Activated T-cell treated with anti-CD3 and anti-CD28 coated beads, Interleukin-2, amount 50 U/mL, for 72 hours (primary cell): ENCODE data around the gene IER5L. TPM values are rescaled to one million over a fixed set of nuclear protein-coding genes. Genes with fewer than 3 reads are reported as not detected.
"Not testable (repeated sequence)": the region's sequence is repeated elsewhere in the genome, so short reads cannot be mapped to it uniquely, and the experiment has no call there.

Source experiments
- ATAC-seq, 2 donors: fragments of 150-1000 bp; cut with Tn5 transposase; replicated peaks in 1 of 2; 2 replicates each; pipeline ENCODE4 v1.10.0; 2021; ENCODE audit warnings: moderate library complexity in 2 of 2, mild to moderate bottlenecking in 1 of 2
- DNase-seq, 2 donors: peaks; one replicate each; pipeline ENCODE4 v3.0.0; 2021 to 2022; ENCODE audit warnings: mixed read lengths in 1 of 2
- H3K27ac Mint-ChIP-seq: one replicate; pipeline ENCODE4 v1.8.0; 2022; ENCODE audit warnings: mild to moderate bottlenecking, moderate library complexity, mixed read lengths
- H3K27me3 Mint-ChIP-seq: one replicate; pipeline ENCODE4 v1.8.0; 2022; ENCODE audit warnings: low read depth, mixed read lengths
- H3K36me3 Mint-ChIP-seq, 2 donors: one replicate each; pipeline ENCODE4 v1.8.0; 2022; ENCODE audit warnings: mixed read lengths in 2 of 2, mild to moderate bottlenecking in 1 of 2; ENCODE audit not compliant: insufficient read depth in 2 of 2
- H3K4me1 Mint-ChIP-seq: one replicate; pipeline ENCODE4 v1.8.0; 2022; ENCODE audit warnings: low read depth, mixed read lengths
- H3K4me3 Mint-ChIP-seq, 2 donors: one replicate each; pipeline ENCODE4 v1.8.0; 2022; ENCODE audit warnings: mild to moderate bottlenecking in 2 of 2, mixed read lengths in 2 of 2, moderate library complexity in 2 of 2
- H3K9me3 Mint-ChIP-seq, 2 donors: one replicate each; pipeline ENCODE4 v1.8.0; 2022; ENCODE audit warnings: mixed read lengths in 2 of 2
- total RNA-seq, 2 donors: library from RNA; stranded (reverse); gene quantifications; one replicate each; pipeline ENCODE4 v1.2.3, GENCODE V29; 2022

Gene IER5L
- total RNA-seq, 2 donors from 2014 or later, result 4.2 to 4.6 TPM

DNA sequence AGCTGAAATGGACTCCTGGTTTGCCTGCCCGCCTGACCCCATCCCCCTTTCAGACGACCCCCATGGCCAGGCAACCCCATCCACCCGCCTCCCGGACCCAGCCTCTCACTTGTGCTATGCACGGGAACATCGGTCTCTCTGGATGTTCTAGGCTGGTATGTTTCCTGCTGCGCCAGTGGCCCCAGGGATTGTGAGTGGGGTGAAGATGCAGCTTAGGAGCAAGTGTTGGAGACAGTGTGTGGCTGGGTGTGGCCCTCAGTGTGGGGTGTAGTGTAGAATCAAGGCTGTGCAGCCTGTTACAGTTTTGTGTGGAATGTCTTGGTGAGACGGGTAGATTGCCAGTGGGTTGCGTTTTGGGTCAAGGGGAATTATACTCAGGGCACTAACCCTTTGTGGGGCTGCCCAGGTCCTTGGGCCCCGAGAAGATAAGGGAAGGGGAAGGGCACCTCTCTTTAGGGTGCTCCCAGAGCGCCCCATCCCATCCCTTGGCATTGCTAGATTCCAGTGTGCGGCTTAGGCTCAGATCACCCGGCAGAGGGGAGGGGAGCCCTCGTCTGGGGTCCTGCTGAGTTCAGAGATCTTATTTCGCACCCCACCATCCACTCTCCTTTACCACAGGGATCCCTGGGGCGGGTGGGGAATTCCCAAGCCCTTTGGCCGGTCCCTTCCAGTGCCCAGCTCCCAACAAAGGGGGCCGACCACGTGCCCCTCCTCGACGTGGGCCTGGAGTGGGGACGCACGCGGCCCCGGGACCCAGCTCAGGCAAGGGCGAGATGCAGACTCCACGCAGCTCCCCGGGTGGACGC, 4.6 kb downstream of the IER5L start:
- Mint-ChIP-seq H3K4me3 (peak overlapping the region; percentile 90 to 91), H3K4me1 (peaks cover 13% of the 10 kb centered on the region), H3K27me3 (peaks cover 19% of the 10 kb centered on the region), H3K36me3 (no peaks in the 10 kb centered on the region), H3K9me3 (no peaks in the 10 kb centered on the region), H3K27ac (no peak overlapping the region)
- DNase-seq (no peak), ATAC-seq (no peak)

DNA sequence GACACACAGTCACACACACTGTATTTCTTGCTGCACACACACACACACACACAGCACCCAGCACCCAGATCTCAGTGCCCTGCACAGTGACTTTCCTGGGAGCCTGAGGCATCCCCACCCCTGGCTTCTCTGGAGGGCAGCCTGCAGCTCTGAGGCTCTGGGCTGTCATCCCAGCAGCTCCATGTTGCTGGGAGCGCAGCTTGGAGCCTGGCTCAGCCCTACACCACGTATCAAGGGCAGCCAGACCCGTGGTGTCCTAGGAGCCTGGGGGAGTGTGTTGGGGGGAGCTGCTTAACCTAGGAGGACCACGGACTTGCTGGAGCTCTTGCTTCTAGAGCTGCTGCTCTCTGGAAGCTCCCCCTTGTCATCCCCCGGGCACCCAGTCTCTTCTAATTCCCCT, 5.2 kb downstream of the IER5L start:
- H3K27ac Mint-ChIP-seq, result no peak overlapping the region
- no peaks in the 10 kb centered on the region for H3K36me3 Mint-ChIP-seq
- DNase-seq (no peak), ATAC-seq (no peak)
- H3K9me3 Mint-ChIP-seq, result no peaks in the 10 kb centered on the region
- H3K4me3 Mint-ChIP-seq, result no peak overlapping the region
- peaks cover 20% of the 10 kb centered on the region for H3K4me1 Mint-ChIP-seq
- H3K27me3 Mint-ChIP-seq, result peaks cover 19% of the 10 kb centered on the region

DNA sequence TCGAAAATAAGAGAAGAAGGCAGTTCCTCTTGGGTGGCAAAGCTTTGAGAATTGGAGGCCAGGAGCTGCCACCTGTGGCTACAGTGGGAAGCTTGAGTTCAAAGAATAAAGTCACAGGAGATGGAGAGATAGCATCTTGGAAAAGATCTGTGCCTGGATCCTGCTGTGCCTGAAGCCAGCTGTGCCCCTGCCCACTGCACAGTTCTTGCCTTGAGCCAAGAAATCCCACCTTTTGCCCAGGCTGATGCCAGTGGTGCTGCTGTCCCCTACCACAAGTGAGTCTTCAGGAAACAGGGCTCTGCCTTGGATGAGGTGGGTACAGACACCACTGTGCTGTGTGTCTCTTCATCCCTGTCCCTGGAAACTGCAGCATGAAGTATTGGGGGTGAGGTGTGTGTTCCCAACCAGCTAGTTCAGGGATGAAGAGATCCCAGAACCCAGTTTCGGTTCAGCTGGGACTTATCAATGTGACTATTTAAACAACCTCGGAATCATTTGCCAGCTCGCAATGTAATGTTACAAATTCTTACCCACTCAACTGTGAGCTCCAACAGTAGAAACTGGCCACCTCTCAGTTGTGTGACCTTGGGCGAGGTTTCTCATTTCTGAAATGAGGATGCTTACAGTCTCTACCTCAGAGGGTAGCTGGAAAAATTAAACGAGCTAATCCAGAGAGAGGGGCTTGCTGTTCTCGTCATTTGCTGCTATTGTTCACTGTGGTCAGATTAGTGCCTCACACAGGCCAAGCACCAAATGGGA, 5.9 kb downstream of the IER5L start:
- H3K27me3 Mint-ChIP-seq, result peaks cover 19% of the 10 kb centered on the region
- ATAC-seq (no peak), DNase-seq (no peak)
- H3K27ac Mint-ChIP-seq, result no peak overlapping the region
- no peaks in the 10 kb centered on the region for H3K9me3 Mint-ChIP-seq
- H3K4me3 Mint-ChIP-seq, result no peak overlapping the region
- H3K36me3 Mint-ChIP-seq, result no peaks in the 10 kb centered on the region
- H3K4me1 Mint-ChIP-seq, result peaks cover 26% of the 10 kb centered on the region

DNA sequence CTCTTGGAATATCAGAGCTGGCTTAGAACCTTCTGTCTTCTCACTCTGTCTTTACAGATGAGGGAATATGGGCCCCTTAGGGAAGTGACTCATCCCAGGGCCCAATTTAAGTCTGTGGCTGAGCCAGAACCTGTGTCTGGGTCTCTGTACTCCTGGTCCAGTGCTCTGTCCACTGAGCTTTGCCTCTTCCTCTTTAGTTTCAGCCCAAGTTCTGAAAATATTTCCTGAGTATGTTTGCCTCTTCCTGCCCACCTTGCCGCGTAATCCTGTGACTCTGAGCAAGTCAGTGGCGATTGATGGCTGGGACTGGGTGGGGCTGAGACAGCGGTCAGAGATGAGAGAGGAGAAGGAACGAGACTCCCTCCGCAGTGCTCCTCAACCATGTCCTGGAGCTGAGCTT, 7.8 kb downstream of the IER5L start:
- ATAC-seq, result peak in 1 of 2 donors; percentile 8
- Mint-ChIP-seq H3K27ac (no peak overlapping the region), H3K36me3 (no peaks in the 10 kb centered on the region)

DNA sequence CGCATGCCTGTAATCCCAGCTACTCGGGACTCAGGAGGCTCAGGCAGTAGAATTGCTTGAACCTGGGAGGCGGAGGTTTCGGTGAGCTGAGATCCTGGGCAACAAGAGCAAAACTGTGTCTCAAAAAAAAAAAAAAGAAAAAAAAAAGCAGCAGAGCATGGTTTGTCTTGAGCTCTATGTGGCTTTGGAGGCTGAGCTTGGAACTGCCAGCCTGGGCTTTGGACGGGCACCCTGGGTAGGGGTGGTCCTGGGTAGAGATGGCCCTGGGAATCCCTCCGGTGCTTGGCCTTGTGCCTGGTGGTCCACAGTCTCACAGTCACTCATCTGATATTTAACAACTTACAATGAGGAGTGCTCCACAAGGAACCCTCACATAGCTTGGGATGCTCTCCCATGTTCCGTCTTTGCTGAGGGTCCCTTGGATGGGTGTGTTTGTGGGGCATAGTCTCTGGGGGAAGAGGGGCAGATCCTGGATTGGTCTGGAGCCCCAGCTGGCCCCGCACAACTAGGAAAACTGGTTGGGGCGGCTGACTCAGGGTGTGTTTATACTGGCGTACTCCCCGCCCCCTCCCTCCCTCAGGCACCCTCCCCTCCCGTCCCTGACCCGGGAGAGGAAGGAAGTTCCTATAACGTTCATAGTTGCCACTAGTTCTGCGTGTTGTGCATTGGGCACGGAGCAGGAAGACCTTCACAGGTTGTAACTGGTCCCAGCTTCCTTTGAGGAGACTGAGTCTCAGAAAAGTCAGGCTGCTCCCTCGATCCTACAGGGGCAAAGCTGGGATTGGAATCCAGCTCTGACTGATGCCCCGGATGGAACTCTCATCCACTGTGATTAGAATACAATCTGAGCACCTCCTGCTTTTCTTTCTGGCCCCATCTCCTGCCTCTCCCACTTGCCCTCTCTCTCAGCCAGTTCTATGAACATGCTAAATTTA, 11.2 kb downstream of the IER5L start:
- DNase-seq (no peak), ATAC-seq (peak; percentile 30 to 39)
- H3K27ac Mint-ChIP-seq, result no peak overlapping the region
- H3K36me3 Mint-ChIP-seq, result no peaks in the 10 kb centered on the region
- H3K4me3 Mint-ChIP-seq, result peak overlapping the region; percentile 45 to 47
- peaks cover 4% of the 10 kb centered on the region for H3K27me3 Mint-ChIP-seq
- peaks cover 32% of the 10 kb centered on the region for H3K4me1 Mint-ChIP-seq
- H3K9me3 Mint-ChIP-seq, result no peaks in the 10 kb centered on the region

More for the DNA sequence above, 7.8 kb downstream of the IER5L start:
- no peak for DNase-seq
- no peaks in the 10 kb centered on the region for H3K9me3 Mint-ChIP-seq
- no peak overlapping the region for H3K4me3 Mint-ChIP-seq
- peaks cover 19% of the 10 kb centered on the region for H3K27me3 Mint-ChIP-seq
- peaks cover 32% of the 10 kb centered on the region for H3K4me1 Mint-ChIP-seq

DNA sequence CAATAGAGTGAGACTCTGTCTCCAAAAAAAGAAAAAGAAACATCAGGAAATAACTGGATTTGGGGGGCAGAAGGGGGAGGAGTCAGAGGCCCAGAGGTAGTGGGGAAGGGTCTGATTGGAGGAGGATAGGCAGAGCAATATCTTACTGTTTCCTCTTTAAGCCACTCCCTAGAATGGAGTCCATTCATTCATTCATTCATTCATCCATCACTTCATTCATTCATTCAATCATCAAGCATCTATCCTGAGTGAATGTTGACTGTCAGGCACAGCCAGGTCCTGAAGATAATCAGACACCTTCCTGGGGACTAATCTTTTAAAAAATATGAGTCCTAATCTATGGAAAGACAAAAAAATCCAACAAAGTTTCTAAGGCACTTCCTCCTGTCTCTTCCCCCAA, 12.9 kb downstream of the IER5L start:
- no peak for DNase-seq
- ATAC-seq, result no peak
- no peak overlapping the region for H3K4me3 Mint-ChIP-seq
- H3K9me3 Mint-ChIP-seq, result no peaks in the 10 kb centered on the region
- peaks cover 27% of the 10 kb centered on the region for H3K4me1 Mint-ChIP-seq
- no peak overlapping the region for H3K27ac Mint-ChIP-seq
- H3K27me3 Mint-ChIP-seq, result no peaks in the 10 kb centered on the region
- no peaks in the 10 kb centered on the region for H3K36me3 Mint-ChIP-seq

DNA sequence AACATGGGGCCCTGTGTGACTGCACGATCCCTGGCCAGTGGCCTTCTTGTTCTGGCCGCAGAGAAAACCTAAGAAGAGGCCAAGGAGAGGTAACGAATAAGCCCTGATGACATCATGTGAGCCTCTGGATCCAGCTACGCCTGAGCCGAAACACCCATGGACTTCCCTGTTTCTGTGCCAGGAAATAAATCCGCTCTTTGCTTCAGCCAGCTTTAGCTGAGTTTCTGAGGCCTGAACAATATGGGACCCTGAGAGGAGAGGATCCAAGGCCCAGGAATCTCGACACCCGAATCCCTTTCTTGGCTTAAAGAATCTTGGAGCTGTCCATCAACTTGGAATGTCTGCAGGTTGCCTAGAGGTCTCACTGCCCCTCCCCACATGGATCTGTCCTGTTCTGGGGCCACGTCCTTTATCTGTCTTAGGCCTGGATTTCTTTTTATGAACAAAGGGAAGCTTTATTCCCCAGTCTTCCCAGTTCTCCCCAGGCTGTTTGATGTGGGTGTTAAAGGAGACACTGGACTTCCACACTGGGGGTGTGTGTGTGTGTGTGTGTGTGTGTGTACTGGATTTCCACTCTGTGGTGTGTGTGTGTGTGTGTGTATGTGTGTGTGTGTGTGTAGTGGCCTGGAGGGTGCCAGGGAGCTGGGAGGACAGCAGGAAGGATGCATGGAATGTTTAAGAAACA, 13.7 kb downstream of the IER5L start:
- DNase-seq, result no peak
- Mint-ChIP-seq H3K4me1 (peaks cover 21% of the 10 kb centered on the region), H3K27me3 (no peaks in the 10 kb centered on the region), H3K9me3 (no peaks in the 10 kb centered on the region), H3K36me3 (no peaks in the 10 kb centered on the region), H3K27ac (no peak overlapping the region), H3K4me3 (no peak overlapping the region)
- no peak for ATAC-seq

DNA sequence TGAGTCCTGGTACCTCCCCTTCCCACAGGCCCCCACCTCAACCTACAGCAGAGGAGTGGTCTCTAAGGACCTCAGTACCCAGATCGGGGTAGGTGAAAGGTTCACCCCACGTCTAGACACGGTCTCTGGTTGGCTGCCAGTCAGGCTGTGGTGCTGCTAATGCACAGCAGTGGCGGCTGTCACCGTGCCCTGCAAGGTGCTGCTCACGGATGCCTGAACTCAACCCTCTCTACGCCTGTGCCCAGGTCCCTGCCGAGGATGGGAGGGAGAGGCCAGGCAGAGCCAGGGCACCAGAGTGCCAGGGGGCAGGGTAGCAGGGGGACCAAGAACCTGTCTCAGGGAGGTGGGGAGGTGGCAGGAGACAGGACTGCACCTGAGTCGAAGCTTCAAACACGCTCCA, 14.3 kb downstream of the IER5L start:
- Mint-ChIP-seq H3K9me3 (no peaks in the 10 kb centered on the region), H3K27me3 (no peaks in the 10 kb centered on the region), H3K36me3 (no peaks in the 10 kb centered on the region), H3K4me1 (peaks cover 21% of the 10 kb centered on the region), H3K4me3 (no peak overlapping the region), H3K27ac (no peak overlapping the region)
- peak in 1 of 2 donors; percentile 9 for ATAC-seq
- no peak for DNase-seq

DNA sequence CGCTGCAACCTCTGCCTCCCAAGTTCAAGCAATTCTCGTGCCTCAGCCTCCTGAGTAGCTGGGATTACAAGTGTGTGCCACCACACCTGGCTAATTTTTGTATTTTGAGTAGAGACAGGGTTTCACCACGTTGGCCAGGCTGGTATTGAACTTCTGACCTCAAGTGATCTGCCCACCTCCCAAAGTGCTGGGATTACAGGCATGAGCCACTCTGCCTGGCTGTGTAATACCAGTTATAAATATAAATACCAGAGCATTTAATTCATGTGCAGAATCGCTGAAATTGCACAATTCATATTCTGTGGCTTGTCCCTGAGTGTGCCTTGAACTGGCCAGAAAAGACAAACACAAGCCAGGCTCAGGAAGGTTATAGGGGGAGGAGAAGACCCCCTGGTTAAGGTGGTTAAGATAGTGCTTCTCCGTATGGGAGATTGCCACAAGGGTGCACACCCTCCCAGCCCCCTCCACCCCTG, 14.8 kb downstream of the IER5L start:
- not testable (repeated sequence) for ATAC-seq, DNase-seq, H3K4me3 Mint-ChIP-seq, H3K9me3 Mint-ChIP-seq, H3K36me3 Mint-ChIP-seq, H3K27ac Mint-ChIP-seq, H3K27me3 Mint-ChIP-seq
- peaks cover 17% of the 10 kb centered on the region for H3K4me1 Mint-ChIP-seq

DNA sequence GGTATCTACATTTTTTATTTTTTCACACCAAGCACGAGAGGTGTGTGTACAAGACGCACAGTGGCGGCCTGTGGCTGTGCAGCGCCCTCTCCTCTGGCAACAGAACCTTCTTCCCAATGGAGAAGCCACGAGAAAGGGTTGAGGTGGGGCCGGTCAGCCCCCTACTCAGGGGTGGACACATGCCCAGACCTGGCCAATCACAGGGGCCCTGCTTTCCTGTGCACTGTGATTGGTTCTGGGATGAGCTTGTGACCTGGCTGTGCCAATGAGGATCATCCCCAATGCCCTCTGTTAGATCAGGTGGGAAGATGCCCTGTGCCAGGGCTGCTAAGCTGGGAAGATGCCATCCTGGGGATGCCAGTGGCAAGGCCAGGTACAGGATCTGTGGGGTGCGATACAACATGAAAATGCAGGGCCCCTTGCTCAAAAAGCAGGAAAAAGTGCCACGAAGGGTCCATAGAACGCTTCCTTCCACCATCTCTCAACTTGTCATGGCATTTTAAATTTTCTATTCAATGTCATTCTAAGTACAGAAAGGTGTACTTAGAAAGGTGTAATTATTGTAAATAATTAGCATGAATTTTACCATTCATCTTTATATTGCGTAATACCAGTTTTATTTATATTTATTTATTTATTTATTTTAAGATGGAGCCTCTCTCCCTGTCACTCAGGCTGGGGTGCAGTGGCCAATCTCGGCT, 15.4 kb downstream of the IER5L start:
- Mint-ChIP-seq H3K36me3 (no peaks in the 10 kb centered on the region), H3K27me3 (no peaks in the 10 kb centered on the region), H3K4me3 (no peak overlapping the region), H3K27ac (no peak overlapping the region), H3K4me1 (peaks cover 11% of the 10 kb centered on the region), H3K9me3 (no peaks in the 10 kb centered on the region)
- no peak for DNase-seq
- ATAC-seq, result no peak

DNA sequence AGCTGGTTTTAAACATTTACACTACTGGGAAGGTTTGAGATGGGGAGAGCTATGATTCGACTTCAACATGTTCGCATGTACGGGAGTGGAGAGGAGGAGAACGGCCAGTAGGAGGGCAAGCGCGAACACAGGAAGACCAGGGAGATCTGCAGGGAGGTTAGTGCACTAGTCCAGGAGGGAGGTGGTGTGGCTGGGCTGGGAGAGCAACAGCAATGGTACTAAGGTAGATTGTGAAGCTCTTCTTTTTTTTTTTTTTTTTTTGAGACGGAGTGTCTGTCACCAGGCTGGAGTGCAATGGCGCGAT, 16.6 kb downstream of the IER5L start:
- H3K4me1 Mint-ChIP-seq, result no peaks in the 10 kb centered on the region
- H3K27ac Mint-ChIP-seq, result no peak overlapping the region
- DNase-seq (no peak), ATAC-seq (no peak)
- no peaks in the 10 kb centered on the region for H3K27me3 Mint-ChIP-seq
- H3K4me3 Mint-ChIP-seq, result no peak overlapping the region
- no peaks in the 10 kb centered on the region for H3K36me3 Mint-ChIP-seq
- no peaks in the 10 kb centered on the region for H3K9me3 Mint-ChIP-seq
